Measurements from ENCODE around the gene COL27A1.

Gene COL27A1

DNA sequence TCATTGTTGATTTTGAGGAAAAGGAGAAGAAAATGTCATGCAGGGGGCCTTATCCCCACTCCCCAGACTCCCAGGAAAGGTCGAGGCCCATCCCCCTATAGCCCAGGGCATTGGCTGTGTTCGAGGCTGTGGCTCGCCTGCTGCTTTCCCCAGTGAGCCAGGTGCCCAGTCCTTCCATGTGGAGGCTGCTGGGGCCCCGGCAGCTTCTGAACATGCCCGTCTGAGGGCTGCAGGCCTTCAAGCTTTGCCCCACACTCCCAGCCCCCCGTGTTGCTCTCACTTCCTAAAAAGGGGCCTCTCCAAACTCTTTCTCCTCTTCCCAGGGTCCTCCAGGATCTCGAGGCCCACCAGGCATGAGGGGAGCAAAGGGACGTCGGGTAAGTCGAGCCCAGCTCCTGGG is 102.9 kb downstream of the COL27A1 start:
- Histone ChIP-seq H3K4me1 (ENCODE audit: insufficient read depth, low read length) (no peaks in the 10 kb centered on the region), H2AFZ (ENCODE audit: low read depth, low read length) (no peak overlapping the region), H3K27ac (ENCODE audit: low read length) (no peak overlapping the region), H3K9me3 (ENCODE audit: insufficient read depth, low read length, severe bottlenecking) (no peaks in the 10 kb centered on the region), H4K20me1 (ENCODE audit: insufficient read depth, low read length) (no peaks in the 10 kb centered on the region), H3K4me2 (ENCODE audit: insufficient read depth, low read length) (no peak overlapping the region), H3K27me3 (ENCODE audit: insufficient read depth, low read length, poor library complexity) (no peaks in the 10 kb centered on the region), H3K4me3 (ENCODE audit: low read depth in 1 of 2, low read length in 2 of 2) (no peak overlapping the region), H3K79me2 (ENCODE audit: insufficient read depth, low read length) (no peaks in the 10 kb centered on the region), H3K9ac (ENCODE audit: low read depth, low read length) (no peak overlapping the region), H3K36me3 (ENCODE audit: insufficient read depth, low read length) (no peaks in the 10 kb centered on the region)
- ATAC-seq (ENCODE audit: insufficient read depth, low read depth), result no peak
- TF ChIP-seq, protein P1, sequence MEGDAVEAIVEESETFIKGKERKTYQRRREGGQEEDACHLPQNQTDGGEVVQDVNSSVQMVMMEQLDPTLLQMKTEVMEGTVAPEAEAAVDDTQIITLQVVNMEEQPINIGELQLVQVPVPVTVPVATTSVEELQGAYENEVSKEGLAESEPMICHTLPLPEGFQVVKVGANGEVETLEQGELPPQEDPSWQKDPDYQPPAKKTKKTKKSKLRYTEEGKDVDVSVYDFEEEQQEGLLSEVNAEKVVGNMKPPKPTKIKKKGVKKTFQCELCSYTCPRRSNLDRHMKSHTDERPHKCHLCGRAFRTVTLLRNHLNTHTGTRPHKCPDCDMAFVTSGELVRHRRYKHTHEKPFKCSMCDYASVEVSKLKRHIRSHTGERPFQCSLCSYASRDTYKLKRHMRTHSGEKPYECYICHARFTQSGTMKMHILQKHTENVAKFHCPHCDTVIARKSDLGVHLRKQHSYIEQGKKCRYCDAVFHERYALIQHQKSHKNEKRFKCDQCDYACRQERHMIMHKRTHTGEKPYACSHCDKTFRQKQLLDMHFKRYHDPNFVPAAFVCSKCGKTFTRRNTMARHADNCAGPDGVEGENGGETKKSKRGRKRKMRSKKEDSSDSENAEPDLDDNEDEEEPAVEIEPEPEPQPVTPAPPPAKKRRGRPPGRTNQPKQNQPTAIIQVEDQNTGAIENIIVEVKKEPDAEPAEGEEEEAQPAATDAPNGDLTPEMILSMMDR (IDR thresholded peaks at IDR 0.05; ENCODE audit: borderline replicate concordance, extremely low read depth, low read length, poor library complexity, severe bottlenecking), result no peak
- TF ChIP-seq EZH2 (IDR thresholded peaks at IDR 0.05; ENCODE audit: borderline replicate concordance, low read depth, low read length, severe bottlenecking), result no peak
- no peak for DNase-seq

DNA sequence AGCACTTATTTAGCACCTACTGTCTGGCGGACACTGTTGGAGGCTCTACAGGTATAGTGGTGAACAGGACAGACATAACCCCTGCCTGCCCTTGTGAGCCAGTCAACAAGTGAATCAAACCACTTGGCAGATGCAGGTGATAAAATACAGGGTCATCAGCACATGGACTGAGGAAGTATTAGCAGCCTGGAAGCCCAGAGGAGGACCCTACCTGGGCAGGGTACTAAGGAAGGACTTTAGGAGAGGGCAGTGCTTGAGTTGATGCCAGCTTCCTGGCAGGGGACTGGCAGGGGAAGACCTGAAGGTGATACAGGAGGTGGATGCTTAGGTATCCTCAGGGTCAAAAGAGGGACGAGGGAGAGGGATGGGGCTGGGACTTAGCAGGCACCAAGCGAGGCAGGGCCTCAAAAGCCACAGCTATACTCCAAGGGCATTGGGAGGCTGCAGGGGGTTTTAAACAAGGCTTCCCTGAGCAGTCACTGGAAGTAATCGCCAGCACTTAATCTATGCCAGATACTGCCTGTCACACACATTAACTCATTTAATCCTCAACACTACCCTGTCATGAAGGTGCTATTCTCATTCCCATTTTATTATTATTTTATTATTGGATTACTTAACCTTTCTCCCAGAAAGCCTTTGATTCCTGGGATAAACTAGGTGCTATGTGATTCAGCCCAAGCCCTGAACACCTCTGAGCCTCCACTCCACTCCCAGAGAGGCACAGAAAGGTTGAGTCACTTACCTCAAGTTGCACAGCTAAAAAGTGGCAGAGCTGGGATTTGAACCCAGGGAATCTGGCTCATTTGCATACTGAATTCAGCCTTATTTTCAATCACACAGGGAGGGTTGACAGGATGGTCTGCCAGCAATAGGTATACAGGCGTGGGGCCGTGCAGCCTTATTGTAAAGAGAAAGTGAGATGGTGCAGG is 103.8 kb downstream of the COL27A1 start:
- DNase-seq, result no peak
- ATAC-seq (ENCODE audit: insufficient read depth, low read depth), result no peak
- Histone ChIP-seq H3K36me3 (ENCODE audit: insufficient read depth, low read length) (no peaks in the 10 kb centered on the region), H3K9me3 (ENCODE audit: insufficient read depth, low read length, severe bottlenecking) (no peaks in the 10 kb centered on the region), H3K27ac (ENCODE audit: low read length) (no peak overlapping the region), H3K4me2 (ENCODE audit: insufficient read depth, low read length) (no peak overlapping the region), H3K4me3 (ENCODE audit: low read depth in 1 of 2, low read length in 2 of 2) (no peak overlapping the region), H2AFZ (ENCODE audit: low read depth, low read length) (no peak overlapping the region), H3K4me1 (ENCODE audit: insufficient read depth, low read length) (no peaks in the 10 kb centered on the region), H4K20me1 (ENCODE audit: insufficient read depth, low read length) (no peaks in the 10 kb centered on the region), H3K27me3 (ENCODE audit: insufficient read depth, low read length, poor library complexity) (no peaks in the 10 kb centered on the region), H3K79me2 (ENCODE audit: insufficient read depth, low read length) (no peaks in the 10 kb centered on the region), H3K9ac (ENCODE audit: low read depth, low read length) (no peak overlapping the region)
- TF ChIP-seq, protein P1 (IDR thresholded peaks at IDR 0.05; ENCODE audit: borderline replicate concordance, extremely low read depth, low read length, poor library complexity, severe bottlenecking), result no peak
- TF ChIP-seq EZH2 (IDR thresholded peaks at IDR 0.05; ENCODE audit: borderline replicate concordance, low read depth, low read length, severe bottlenecking), result no peak

DNA sequence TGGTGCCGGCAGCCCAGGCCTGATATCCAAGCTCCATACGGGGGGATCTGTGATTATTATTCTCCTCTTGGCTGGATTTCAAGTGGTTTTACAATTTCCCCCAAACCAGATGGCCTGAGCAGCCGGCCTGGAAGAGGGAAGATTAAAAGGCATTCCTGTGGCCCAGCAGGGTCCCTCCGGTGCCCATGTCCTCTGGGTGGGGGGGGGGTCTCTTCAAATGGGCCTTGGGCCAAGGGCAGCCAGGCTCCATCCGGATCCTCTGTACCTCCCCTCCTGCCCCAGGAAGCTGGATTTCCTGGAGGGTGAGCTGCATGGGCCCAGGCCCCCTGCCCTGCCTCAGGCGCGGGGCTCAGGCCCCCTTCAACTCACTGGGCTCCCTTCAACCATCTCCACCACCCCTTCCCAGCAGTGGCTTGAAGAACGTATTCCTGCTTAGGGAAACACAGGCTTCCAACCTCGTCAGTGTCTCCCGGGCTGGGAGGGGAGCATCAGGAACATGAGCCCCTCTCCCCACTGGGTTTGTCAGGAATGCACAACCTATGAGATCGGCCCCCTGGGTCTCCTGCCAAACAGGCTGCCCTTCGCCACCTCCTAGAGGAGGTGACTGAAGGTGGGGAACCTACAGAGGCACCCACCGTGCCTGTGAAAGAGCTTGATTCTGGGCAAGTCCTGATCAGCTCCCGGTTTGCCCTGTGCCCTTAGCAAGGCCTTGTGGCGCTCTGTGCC is 104.6 kb downstream of the COL27A1 start:
- no peaks in the 10 kb centered on the region for H3K27me3 ChIP-seq (ENCODE audit: insufficient read depth, low read length, poor library complexity)
- no peak for DNase-seq
- ATAC-seq (ENCODE audit: insufficient read depth, low read depth), result no peak
- no peaks in the 10 kb centered on the region for H3K4me1 ChIP-seq (ENCODE audit: insufficient read depth, low read length)
- no peaks in the 10 kb centered on the region for H3K36me3 ChIP-seq (ENCODE audit: insufficient read depth, low read length)
- no peaks in the 10 kb centered on the region for H4K20me1 ChIP-seq (ENCODE audit: insufficient read depth, low read length)
- no peak overlapping the region for H3K4me3 ChIP-seq (ENCODE audit: low read depth in 1 of 2, low read length in 2 of 2)
- no peaks in the 10 kb centered on the region for H3K79me2 ChIP-seq (ENCODE audit: insufficient read depth, low read length)
- H3K9me3 ChIP-seq (ENCODE audit: insufficient read depth, low read length, severe bottlenecking), result no peaks in the 10 kb centered on the region
- H3K4me2 ChIP-seq (ENCODE audit: insufficient read depth, low read length), result no peak overlapping the region
- H2AFZ ChIP-seq (ENCODE audit: low read depth, low read length), result no peak overlapping the region
- H3K27ac ChIP-seq (ENCODE audit: low read length), result no peak overlapping the region
- no peak overlapping the region for H3K9ac ChIP-seq (ENCODE audit: low read depth, low read length)
- TF ChIP-seq EZH2 (IDR thresholded peaks at IDR 0.05; ENCODE audit: borderline replicate concordance, low read depth, low read length, severe bottlenecking), result no peak
- TF ChIP-seq, protein P1 (IDR thresholded peaks at IDR 0.05; ENCODE audit: borderline replicate concordance, extremely low read depth, low read length, poor library complexity, severe bottlenecking), result no peak
